CD4-positive, alpha-beta T cell treated with Interleukin-12 subunit alpha and Interleukin-12 subunit beta, for 1 hour (primary cell): ENCODE measurements around the gene PIK3C2B.

Experiments used
- DNase-seq: peaks from one replicate; pipeline ENCODE4 v3.0.0-alpha.2; 2020

PIK3C2B gene

DNA sequence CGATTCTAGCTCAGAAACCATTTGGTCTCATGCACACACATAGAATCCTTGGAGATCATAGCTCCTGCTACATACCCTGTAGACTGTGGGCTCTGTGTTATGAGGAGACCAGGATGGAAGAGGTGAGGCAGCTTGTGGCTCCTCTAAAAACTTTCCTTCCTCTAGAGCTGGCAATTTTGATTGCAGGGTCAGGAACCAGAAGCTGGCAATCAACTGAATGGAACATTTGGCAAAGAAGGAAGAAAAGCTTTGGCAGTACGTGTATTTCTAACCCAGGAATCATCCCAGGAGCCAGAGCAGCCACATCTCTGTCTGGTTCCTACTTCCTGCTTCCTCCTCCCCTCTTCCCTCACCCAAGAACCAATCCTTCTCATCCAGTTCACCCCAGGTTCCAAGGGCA lies 15.7 kb downstream of the PIK3C2B start:
- no peak for DNase-seq

DNA sequence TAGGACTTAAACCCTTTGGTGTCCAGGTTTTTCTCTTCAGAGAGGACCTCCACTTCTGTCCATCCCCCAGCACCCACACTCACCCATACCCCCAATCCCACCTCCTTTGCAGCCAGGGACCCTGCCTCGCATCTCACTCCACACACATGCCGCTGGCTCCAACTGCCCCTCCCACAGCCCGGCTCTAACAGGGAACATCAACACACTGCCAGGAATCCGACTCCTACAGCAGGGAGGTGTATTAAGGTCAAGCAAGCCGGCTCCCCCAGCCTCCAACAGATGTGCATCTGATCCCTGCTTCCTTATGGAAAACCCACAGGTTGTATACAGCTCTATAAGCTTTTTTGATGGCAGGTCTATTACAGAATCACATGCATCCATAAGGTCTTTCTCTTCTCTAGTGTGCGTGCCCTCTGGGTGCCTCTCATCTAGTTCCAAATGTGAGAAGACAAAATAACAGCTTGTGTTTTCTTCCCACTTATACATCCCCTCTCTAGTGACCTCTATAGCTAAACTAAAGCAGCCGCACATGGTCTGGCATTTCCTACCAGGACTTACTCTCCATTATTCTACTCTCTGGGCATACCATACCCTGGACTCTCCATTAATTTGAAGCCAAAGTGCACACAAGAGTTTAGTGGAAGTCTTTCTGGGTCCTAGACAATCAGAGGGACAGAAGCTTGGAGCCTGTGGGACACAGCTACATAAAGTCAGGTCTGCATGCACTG lies 16.3 kb downstream of the PIK3C2B start:
- DNase-seq = no peak

DNA sequence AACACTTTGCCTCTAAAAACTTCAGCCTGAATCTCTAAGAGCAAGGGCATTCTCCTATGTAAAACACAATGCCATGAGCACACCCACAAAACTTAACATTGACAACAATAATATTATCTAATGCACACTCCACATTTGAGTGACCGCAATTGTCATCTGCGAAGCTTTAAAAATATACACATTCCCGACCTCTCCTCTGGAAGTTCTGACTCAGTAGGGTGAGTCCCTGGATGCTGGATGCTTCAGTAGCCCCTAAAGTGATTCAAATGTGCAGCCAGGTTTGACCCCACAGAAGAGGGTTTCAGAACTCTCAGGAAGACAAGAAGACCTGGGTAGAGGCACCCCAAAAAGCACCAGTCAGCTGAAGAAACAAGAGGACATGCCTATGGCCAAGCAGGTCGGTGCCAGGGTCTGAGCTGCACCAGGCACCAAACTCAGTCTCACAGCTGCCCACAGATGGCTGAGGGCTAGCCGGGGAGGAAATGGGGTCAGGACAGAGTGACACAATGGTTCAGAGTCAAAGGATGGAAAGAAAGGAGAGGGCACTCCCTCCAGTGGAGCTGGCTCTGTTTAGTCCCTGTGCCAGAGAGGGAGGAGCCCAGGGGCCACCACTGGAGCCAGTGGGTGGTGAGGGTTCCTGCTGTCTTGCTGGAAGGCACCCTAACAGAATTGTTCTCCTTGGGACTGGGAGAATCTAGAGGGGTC lies 17.4 kb downstream of the PIK3C2B start:
- no peak for DNase-seq

DNA sequence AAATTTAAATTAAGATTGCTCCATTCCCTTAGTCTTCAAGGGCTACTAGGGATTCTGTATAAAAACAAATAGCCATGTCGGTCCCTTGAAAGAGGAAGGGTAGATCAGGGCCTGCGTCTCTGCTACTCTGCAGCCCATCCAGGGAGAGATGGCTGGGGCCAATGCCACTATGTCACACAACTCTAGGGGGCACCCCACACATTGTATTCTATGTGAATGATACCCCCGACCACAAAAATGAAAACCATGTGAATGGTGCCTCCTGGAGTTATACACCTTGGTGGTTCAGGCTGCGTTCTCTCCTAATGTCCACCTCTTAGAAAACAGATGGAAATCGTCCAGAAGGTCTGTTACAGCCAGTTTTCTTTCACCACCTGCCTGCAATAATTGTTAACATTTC lies 18.0 kb downstream of the PIK3C2B start:
- no peak for DNase-seq

DNA sequence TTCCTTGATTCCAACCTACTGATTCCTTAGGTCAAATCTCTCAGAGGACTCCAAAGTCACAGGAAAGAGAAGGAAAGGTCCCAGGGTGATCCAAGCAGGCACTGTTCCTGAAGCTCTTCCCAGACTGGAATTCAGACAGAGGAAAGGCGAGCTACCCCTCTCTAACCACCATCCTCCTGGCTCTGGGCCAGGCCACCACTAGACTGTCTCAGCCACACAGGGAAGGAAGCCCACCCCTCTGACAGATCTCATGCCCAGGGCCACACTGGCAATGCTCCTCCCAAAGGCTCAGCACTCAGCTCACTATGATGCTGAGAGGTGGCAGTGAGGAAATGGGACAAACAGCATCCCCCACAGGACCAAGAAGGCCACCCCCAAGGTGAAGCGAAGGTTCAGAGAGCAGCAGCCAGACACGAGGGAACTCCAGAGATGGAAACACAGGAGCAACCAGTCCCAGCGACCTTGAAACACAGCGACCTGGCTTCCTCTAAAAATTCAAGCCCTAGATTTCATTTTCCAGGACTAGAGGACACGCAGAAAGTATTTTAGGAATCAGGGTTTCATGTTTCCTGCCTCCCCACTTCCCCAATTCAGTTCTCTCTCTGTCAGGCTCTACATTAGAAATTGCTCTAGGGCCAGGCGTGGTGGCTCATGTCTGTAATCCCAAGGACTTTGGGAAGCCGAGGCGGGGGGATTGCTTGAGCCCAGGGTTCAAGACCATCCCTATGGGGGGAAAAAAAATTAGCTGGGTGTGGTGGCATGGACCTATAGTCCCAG lies 18.8 kb downstream of the PIK3C2B start:
- no peak for DNase-seq

DNA sequence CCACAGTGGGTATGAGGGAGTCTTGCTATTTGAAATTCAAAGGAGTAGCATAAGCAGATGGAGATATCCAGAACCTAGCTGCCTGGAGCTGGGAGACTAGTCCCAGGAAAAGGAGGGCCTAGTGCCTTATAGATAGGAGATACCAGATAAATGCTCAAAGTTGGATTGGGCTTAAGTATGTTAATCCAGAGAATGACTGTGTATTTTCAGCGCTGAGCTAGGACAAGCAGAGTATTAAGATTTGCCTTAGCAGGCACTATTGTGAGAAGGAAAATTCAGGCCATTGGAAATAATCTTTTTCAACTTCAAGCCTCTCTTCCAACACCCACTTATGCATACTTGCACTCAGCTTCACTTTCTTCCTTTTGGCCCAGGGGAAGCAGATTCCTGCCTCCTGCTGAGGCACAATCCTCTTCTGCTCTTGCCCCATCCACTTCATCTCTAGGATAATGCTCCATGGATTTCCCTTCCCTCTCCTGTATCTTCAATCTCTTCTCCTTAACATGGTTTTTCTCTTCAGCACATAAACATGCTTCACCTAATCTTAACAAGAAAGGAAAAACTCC lies 21.1 kb downstream of the PIK3C2B start:
- no peak for DNase-seq

DNA sequence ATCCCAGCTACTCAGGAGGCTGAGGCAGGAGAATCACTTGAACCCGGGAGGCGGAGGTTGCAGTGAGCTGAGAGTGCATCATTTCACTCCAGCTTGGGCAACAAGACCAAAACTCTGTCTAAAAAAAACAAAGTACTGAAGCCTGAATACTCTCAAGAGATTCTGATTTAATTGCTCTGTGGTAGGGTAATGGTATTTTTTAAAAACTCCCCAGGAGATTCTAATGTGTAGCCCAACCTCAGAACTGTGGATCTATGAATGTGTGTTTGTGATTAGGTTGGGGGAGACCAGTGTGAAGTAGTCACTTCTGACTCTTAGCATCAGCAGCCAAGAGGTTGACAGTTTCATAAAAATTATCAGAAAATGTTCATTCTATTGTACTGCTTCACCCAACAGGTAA lies 21.9 kb downstream of the PIK3C2B start:
- DNase-seq = no peak

DNA sequence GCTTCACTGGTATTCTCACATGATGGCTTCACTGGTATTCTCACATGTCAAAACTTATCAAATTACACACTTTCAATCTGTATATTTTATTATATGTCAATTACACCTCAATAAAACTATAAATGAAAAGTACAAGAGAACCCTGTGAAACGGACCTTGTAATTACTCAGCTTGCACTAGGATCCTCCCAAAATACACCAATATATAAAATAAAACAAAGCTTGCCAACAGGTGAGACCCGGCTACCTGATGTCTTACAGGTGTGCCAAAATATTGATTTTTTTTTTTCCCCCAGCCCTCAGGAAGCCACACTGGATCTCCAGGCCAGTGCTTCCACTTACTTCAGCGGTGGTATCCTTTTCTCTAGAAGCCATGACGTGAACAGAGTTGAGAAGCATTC lies 22.9 kb downstream of the PIK3C2B start:
- no peak for DNase-seq

DNA sequence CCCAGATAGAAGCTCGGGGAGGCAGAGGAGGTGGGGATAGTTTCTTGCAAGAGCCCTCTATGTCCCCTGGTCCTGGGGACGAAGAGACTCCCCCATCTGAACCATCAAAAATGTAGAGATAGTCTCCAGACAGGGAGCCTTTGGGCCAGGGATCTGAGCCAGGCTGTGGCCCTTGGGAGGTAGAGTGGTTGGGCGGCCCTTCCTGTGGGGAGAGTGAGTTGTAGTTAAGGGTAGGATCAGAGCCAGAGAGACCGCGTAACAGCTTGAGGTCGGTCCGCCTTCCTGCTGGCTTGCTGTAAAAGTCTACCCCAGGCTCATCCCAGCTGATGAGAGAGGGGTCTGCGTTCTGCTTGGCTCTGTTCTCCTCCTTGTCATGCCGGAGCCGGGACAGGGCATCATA lies 25.3 kb downstream of the PIK3C2B start:
- DNase-seq = no peak

DNA sequence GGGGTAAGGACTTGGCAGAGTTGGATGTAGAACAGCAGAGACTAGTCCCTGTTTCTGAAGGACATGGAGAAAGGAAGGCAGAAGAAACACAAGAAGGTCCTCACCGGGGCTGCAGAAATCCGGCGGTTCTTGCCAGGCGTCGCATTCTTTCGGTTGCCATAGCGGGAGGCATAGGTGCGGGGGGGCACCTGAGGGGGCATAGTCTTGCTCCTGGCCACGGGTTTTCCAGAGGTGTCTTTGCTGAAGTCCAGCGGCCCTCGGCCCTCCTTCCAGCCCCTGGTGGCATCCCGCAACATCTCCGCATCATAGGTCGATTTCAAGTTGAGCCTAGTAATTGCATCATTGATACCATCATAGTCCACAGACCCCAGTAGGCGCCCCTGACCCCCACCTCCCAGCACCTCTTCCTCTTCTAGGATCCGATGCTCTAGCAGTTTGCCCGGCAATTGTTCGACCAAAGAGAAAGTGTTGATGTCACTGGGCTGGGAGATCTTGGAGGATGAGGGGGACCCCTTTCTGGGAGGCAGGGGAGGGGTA lies 25.8 kb downstream of the PIK3C2B start:
- DNase-seq = no peak

DNA sequence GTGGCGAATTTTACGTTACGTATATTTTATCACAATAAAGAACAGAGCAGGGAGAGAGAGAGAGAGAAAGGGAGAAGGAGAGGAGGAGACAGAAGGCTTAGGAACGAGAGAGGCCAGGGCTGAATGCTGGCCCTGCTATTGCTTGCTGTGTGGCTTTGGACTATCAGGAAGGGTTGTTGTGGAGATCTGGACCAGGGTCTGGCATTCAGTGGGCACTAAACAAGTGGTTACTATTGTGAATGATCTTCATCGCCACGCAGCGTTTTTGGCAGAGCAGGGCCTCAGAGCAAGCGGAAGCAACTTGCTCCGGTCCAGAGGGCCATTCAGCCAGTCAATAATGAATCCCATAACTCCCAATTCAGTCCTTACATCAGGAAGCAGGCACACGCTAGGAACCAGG lies 26.4 kb downstream of the PIK3C2B start:
- DNase-seq = no peak

DNA sequence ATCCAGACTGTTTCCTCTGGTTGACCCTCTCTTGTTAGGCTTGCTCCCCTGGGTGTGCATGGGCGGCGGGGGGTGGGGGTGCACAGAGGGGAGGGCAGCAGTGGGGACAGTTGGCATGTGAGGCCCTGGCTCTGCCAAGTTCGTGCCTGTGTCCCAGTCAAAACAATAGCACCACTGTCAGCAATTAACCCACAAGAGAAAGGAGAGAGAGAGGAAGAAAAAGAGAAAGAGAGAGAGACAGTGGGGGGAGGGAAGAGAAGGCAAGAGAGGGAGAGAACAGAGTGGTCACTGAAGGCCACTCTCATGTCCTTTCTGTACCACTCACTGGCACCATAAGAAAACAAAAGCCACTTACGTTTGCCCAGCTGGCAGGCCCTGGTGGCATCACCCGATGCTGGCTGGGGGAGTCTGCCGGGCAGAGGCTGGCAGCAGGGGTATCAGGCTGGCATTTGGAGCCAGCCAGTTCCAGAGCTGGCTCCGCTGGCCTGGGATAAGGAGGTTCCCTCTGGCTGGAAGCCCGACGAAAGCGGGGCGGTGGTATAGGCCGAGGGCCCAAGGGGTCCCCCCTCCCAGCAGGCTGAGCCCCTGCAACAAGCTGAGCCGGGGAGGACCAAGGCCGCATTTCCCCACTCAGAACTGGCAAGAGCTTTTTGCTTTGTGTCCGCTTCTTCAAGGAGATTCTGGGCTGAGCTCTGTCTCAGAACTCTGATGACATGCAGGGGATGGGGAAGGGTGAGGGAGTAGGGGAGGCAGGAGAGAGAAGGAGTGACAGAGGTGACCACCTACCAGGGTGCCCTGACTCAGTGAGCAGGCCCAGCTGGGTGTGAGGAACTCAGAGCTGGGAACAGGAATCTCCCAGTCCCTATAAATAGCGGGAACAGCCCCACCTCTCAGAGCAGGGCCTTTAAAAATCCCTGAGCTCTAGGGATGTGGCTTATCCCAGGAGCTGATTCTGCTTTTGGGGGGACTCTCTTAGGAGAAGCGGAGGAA lies 27.9 kb downstream of the PIK3C2B start:
- no peak for DNase-seq

DNA sequence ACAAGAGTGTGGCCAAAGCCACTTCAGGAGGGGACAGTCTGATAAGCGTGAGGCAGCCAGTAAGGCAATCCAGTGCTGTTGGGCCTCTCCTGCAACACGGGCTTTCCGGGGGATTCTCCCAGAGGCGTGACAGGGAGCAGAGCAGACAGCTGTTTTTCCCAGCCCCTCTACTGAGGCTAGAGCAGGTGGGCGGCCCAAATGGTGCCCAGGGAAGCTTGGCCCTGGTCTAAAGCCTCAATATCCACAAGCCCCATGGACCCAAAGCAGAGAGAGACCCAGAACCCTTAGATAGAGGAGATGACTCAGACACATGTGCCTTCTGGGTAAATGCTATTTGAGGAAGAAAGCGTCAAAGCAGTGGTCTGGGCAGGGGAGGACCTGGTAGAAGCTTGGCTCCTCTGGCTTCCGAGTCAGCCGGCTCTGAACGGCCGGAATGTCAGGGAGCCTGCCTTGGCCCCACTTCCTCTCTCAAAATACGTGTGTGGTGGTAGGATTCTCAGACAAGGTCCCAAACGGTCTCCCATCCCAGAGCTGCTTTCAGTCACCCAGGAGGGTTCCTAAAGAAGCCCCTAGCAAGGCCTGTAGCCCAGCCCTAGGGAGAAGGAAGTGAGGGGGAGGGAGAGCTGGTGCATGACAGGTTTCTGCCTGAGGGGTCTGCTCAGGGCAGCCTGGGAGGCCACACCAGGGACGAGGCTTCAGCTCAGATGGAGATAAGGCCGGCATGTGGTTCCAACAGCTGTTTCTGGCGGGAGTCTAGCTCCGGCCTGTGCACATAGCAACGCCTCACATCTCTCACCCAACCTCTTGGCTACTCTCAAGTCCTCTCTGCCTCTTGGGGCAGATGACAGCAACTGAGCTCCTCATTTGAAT lies 28.8 kb downstream of the PIK3C2B start:
- DNase-seq = no peak

DNA sequence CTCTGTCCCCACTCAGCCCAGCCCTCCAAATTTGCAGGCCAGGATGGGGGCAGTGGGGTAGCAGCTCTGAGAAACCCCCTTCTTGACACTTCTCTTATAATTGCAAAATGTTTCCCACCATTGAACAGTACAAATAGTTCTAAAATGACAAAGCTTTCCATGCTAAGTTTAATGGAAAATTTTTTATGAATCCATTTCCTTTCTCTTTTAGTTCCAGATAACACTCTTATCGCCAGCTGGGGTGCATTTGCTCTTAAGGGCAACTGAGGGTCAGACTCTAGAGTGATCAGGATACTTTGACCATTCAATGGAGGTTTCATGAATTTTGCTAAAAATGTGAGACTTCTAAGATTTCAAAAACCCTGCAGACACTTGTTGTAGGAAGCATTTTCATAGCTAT lies 29.9 kb downstream of the PIK3C2B start:
- DNase-seq = no peak

DNA sequence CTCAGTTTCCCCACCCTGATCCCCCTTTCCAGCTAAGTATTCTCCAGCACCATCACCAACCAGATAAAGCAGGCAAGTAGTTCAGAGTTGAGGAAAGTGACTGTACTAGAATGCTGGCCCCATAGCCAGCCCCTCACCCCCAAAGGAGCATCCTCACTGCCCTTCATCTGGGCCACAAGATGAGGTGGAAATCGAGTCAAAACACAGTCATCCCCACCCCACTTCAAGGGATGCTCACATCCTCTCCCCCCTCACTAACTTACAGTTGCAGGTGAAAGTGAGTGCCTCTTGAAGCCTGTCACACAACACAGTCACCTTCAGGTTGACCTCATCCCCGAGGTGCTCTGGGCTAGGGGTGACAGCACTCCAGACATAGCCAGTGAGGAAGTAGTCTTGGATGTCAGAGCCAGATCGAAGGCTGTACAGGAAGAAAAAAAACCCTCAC lies 30.4 kb downstream of the PIK3C2B start:
- no peak for DNase-seq

DNA sequence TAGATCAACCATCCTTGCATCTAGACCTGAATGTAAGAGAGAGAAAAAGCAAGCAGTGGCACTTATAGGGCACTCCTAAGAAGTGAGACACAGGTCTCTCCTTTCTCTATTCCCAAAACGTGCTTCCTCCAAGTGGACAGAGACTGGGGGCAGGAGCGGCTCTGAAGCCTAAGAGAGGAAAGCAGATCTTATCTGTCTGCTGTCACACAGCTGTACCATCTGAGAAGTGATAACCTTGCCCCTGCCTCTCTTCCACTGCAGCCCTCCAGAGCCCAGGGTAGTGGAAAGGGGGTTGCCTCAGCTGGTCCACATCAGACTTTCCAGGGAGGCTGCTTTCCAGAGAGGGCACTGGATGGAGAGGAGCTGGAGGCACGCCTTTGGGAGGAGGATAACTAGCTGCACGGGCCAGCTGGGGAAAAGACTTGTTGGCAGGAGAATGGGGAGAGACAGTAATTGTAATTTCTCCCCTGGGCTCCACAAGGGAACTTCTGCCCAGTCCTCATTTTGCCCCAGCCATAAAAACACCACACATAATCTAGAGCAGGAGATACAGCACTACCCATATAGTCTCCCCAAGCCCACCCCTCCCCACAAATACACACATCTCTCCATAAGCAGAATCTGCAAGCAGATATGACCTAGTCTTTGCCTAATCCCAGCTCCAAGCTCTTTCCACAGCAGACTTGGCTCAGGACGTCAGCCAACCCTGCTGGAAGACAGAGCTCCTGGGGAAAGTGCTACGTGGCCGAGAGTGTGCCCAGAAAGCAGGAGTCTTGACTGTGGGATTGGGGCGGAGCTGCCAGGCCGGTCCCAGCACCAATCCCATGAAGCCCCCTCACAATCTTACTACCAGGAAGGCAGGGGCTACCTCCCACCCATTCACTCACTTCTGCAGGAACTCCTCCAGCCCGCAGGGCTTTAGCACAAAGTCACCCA lies 31.2 kb downstream of the PIK3C2B start:
- no peak for DNase-seq

DNA sequence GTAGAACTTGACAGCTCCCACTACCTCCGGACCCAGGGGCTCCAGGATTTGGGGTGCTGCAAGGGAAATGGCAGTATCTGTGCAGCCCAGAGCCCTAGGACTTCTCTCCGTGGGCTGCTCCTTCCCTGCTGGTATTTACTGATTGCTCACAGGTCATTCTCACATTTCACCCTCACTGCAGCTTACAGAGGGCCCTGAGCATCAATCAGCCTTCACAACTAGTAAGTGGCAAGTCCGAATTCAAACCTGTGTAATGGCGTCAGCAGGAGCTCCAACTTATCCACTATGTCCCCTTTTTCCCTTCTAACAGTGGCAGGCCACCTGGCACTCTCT lies 32.4 kb downstream of the PIK3C2B start:
- no peak for DNase-seq

DNA sequence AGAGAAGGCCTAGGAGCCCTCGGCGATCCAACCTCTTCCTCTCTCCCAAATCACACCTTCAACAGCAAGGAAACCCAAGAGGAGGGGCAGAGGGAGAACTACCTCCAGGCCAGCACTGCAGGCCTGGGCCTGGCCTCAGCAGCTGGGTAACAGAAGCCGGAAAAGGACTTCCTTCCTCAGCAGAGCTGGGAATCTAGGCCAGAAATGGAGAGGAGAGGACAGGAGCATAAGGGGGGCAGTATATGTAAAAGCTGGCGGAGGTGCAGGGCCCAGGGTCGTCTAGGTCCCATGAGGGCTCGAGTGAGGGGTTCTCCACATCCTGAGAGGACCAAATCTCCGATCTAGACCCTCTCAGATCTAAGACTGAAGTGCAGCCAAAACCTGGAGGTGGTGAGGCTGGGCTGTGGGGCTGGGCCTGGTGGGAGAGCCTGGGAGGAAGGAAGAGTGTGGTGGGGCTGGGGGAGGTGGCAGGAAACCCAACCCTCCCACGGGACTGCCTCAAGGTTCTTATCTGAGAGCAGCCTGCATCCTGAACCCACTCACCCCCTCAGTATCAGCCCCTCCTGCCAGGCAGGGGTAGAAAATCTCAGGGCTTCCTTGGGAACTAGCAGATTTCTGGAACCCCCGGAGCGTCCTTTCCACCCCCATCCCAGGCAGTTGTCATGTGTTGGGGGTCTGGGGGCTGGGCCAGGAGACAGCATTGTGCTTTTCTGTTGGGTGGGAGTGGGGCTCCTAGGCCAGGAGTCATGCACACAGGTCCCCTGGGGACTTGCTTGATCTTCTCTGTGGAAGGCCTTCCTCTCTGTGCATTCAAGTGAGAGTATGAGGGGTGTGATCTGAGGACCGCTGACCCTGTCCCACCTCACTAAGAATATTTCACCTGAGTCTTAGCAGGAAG lies 33.0 kb downstream of the PIK3C2B start:
- peak; percentile 45 for DNase-seq

DNA sequence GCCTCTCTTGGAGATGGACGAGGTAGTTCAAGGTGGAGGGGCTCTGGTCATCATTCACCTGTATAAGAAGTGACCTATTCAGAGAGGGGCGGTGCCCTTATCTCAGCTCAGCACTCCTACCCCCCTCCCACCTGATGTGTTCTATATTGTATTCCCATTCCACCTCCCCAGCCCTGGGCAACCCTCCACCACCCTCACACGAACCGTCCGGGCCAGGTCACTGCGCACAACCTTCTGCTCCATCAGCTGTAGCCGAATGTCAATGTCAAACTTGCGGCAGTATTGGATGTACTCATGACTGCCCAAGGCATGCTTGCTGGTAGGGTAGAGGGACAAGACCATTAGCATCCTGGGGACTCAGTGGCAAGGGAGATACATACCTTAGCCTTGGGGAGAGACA lies 34.3 kb downstream of the PIK3C2B start:
- DNase-seq = no peak
